Sigmoid colon (tissue), 7 donors: Measurements from ENCODE around the gene RPL23. TPM values are rescaled to one million over a fixed set of nuclear protein-coding genes. Genes with fewer than 3 reads are reported as not detected.

Experiments
- DNase-seq: peaks from one replicate; pipeline ENCODE4 v3.0.0-alpha.2; 2019
- H3K27ac ChIP-seq, 4 donors: fragments of 200-600 bp; sonication (generic); one replicate each; pipeline ENCODE4 v1.5.1; 2016 to 2019; ENCODE audit warnings: mild to moderate bottlenecking in 1 of 4
- H3K27me3 ChIP-seq, 3 donors: fragments of 200-600 bp; sonication (generic); one replicate each; pipeline ENCODE4 v1.5.1; 2019; ENCODE audit warnings: mild to moderate bottlenecking in 1 of 3
- H3K36me3 ChIP-seq, 4 donors: fragments of 200-600 bp; sonication (generic); one replicate each; pipeline ENCODE4 v1.5.1; 2016 to 2019
- H3K4me1 ChIP-seq, 4 donors: fragments of 200-600 bp; sonication (generic); one replicate each; pipeline ENCODE4 v1.5.1; 2017 to 2019
- H3K4me3 ChIP-seq, 4 donors: fragments of 200-600 bp; sonication (generic); one replicate each; pipeline ENCODE4 v1.5.1; 2017 to 2019; ENCODE audit warnings: mild to moderate bottlenecking in 2 of 4, moderate library complexity in 1 of 4
- H3K9me3 ChIP-seq, 4 donors: fragments of 200-600 bp in 3 of 4; sonication (generic) in 3 of 4; one replicate each; pipeline versions ENCODE4 v1.5.1 to v1.6.1; 2013 to 2019
- EP300 ChIP-seq, 4 donors: sonication (generic); formaldehyde crosslinking; IDR thresholded peaks; one replicate each; pipeline ENCODE4 v1.6.1; 2017; ENCODE audit warnings: antibody characterized with exemption in 4 of 4
- POLR2A ChIP-seq, 2 donors: fragments of 450-650 bp; IDR thresholded peaks; one replicate each; pipeline ENCODE4 v1.6.1; 2016; ENCODE audit warnings: antibody characterized with exemption in 2 of 2, mild to moderate bottlenecking in 2 of 2, moderate library complexity in 2 of 2
- POLR2AphosphoS5 ChIP-seq, 4 donors: sonication (generic); formaldehyde crosslinking; IDR thresholded peaks; one replicate each; pipeline ENCODE4 v1.6.1; 2017; ENCODE audit warnings: antibody characterized with exemption in 4 of 4
- whole genome bisulfite sequencing, 2 donors: extraction: QIAGEN DNeasy Blood & Tissue Kit; methylation state at CpG; one replicate each; pipeline ENCODE4 v1.1.7; 2013; 5-methylcytosine and 5-hydroxymethylcytosine counted together
- intact Hi-C: fragments of 100-400 bp; cut with DNase I; formaldehyde crosslinking; loops from one replicate; pipeline ENCODE4 v1.15.1; 2023
- polyA plus RNA-seq, 3 donors: library from polyadenylated mRNA; stranded (reverse); fragments of 200-250 nt; gene quantifications; one replicate each; pipeline ENCODE4 v1.2.3, GENCODE V29; 2013
- total RNA-seq, 4 donors: library from RNA; depleted of rRNA; stranded (reverse); fragments of >200 nt; gene quantifications; one replicate each; pipeline ENCODE4 v1.1.0, GENCODE V29; 2016
- TF ChIP-seq, protein P1 (sequence below), 4 experiments: fragments of 450-650 bp in 3 of 4; fragments of 200-600 bp in 1 of 4; IDR thresholded peaks; one replicate each; pipeline ENCODE4 v1.5.1; 2016 to 2019; ENCODE audit warnings: antibody characterized with exemption in 4 of 4, mild to moderate bottlenecking in 3 of 4, moderate library complexity in 2 of 4
- donor health status: healthy with polysubstance abuse.
- donor health status: Bipolar disorder and iron deficiency.
- donor health status: healthy.

Gene RPL23
- total and polyA plus RNA-seq, 7 donors, result 1,692 to 3,780 (median 2,683) TPM

DNA sequence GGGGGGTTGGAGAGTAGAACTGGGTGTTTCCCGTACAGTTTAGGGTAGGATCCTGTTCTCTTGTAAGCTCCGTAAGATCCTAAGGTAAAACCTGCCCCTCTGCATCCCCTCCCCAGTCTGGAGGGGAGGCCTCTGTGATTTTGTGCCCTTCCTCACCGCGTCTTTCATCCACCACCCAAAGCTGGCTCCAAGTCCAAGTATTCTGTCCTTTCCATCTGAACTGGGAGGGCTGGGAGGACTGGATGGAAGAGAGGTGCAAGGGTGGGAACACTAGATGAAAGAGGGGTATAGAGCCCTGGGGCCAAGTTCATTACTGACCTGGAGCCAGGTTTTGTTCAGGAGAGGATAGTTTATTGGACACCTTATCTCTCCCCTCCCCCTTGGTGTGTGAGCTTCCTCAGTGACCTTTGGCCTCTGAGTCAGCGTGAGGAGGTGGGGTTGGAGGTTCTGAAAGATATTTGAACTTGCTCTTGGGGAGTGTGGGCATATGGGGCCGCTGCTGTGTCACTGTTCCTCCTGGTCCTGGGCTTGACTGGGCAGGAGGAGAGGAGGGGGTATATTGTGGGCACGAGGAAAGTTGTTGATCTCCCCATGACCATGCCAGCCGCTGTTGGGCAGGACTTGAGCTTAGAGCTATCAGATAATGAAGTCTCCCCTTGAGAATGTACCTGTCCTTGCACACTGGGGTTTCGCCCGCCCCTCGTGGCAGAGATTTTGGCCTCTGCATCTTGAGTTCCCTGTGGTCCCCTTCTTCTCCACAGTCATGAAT lies 17.9 kb upstream of the RPL23 start:
- Histone ChIP-seq H3K4me1 (peaks cover 0 to 74% (median 55%) of the 10 kb centered on the region in 4 donors), H3K27ac (peak overlapping the region; percentile 95 to 99 (median 97)), H3K36me3 (no peaks in the 10 kb centered on the region), H3K9me3 (no peaks in the 10 kb centered on the region), H3K27me3 (no peaks in the 10 kb centered on the region), H3K4me3 (peak overlapping the region; percentile 71 to 95 (median 91))
- peak; percentile 82 for DNase-seq
- intact Hi-C loops, result loop anchor here (5.0 kb wide), 2 partner anchors 51 to 96 kb away; partner anchors contain the start of gene FBXO47
- WGBS, 2 donors, result 6 to 20% methylated on average over 11 of the region's 11 CpGs
- TF ChIP-seq POLR2AphosphoS5 (IDR thresholded peaks at IDR 0.05) (peak in 2 of 4 donors; percentile 25 to 48), POLR2A (IDR thresholded peaks at IDR 0.05) (no peak)

DNA sequence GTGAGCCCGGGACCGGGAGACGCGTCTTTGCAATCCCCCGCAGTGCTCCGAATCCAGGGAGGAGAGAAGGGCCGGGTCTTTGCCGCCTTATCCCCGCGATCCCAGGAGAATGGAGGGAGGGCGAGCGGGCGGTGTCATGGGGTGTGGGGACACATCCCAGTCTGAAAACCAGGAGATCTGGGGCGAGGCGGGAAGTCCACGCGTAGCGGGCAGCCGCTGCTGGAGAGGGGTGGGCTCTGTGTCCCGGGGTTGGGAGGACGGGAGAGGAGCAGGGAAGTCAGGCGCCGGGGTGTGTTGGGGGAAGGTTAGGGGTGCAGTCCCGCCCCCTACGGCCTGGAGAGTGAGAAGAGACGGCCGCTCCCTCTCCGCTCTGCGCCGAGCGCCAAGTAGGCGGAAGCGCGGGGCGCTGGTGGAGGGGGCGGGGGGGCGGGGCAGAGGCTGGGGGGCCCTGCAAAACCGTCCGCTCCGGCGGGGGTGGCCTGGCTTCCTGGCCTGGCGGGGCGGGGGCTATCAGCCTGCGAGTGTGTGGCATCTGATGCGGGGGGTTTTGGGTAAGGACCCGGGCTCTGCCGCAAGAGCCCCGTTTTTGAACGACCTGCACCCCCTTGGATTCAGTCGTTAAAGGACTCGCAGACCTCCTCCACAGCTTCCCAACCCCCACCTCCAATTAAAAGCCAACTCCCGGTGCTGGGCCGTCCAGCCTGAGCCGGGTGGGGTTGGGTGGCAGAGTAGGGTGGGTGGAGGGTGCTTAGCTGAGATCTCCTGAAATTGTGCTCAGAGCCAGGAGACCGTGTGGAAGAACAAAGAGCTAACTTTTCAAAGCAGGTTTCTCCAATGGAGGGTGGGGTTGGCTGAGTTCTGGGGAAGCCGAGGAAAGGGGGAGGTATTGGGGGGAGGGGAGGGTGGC lies 17.0 kb upstream of the RPL23 start:
- Histone ChIP-seq H3K36me3 (no peaks in the 10 kb centered on the region), H3K27me3 (no peaks in the 10 kb centered on the region), H3K4me3 (peak overlapping the region; percentile 71 to 95 (median 91)), H3K4me1 (peaks cover 0 to 66% (median 49%) of the 10 kb centered on the region in 4 donors), H3K27ac (peak overlapping the region; percentile 95 to 99 (median 97)), H3K9me3 (no peaks in the 10 kb centered on the region)
- WGBS, 2 donors, result 1% methylated on average over 56 of the region's 56 CpGs
- DNase-seq, result peak; percentile 91
- intact Hi-C loops, result loop anchor here (5.0 kb wide), 2 partner anchors 52 to 97 kb away; partner anchors contain the start of gene FBXO47
- TF ChIP-seq POLR2AphosphoS5 (IDR thresholded peaks at IDR 0.05) (peak in 1 of 4 donors; percentile 9), EP300 (IDR thresholded peaks at IDR 0.05) (no peak), POLR2A (IDR thresholded peaks at IDR 0.05) (no peak)
- TF ChIP-seq, protein P1, sequence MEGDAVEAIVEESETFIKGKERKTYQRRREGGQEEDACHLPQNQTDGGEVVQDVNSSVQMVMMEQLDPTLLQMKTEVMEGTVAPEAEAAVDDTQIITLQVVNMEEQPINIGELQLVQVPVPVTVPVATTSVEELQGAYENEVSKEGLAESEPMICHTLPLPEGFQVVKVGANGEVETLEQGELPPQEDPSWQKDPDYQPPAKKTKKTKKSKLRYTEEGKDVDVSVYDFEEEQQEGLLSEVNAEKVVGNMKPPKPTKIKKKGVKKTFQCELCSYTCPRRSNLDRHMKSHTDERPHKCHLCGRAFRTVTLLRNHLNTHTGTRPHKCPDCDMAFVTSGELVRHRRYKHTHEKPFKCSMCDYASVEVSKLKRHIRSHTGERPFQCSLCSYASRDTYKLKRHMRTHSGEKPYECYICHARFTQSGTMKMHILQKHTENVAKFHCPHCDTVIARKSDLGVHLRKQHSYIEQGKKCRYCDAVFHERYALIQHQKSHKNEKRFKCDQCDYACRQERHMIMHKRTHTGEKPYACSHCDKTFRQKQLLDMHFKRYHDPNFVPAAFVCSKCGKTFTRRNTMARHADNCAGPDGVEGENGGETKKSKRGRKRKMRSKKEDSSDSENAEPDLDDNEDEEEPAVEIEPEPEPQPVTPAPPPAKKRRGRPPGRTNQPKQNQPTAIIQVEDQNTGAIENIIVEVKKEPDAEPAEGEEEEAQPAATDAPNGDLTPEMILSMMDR (IDR thresholded peaks at IDR 0.05), result no peak

DNA sequence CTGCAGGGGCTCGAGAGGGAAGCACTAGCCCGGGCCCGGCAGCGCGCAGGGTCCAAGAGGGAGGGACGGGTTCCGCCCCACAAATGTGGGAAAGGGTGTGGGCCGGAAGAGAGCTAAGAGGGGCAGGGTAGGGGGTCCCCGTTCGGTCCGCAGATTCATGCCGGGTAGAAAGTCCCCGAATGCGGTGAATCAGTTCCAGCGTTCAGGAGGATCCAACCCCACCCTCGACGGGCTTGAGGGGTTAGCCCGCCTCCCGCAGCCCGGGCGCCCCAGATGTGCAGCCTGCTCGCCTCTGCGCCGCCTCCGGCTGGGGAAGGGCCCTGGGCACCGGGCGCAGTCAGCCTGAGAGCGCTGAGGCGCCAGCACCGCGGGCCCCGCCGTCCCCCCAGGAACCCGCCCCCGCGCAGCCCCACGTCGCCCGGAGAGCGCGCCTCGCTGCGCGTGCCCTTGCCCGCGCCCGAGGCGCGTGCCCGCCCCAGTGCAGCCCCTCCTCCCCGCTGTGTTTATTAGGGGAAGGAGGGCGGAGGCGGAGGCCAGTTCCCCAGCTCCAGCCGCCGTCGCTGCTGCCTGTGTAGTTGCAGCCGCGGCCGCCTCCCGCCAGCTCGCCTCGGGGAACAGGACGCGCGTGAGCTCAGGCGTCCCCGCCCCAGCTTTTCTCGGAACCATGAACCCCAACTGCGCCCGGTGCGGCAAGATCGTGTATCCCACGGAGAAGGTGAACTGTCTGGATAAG lies 16.2 kb upstream of the RPL23 start, which contains the start of gene LASP1:
Gene LASP1, plus strand, starts transcription at position 533 of the 733 bp plus-strand sequence. Its CDS starts 132 bp downstream, at position 665.
- TF ChIP-seq, protein P1 (IDR thresholded peaks at IDR 0.05), result peak in 1 of 4 experiments; percentile 15
- TF ChIP-seq POLR2AphosphoS5 (IDR thresholded peaks at IDR 0.05) (peak; percentile 96 to 99 (median 99)), POLR2A (IDR thresholded peaks at IDR 0.05) (peak; percentile 86 to 96), EP300 (IDR thresholded peaks at IDR 0.05) (no peak)
- intact Hi-C loops, result loop anchor here (1.0 to 5.0 kb wide), 4 partner anchors 44 to 283 kb away; partner anchors contain the start of genes CWC25, FBXO47 and PLXDC1
- peaks cover 0 to 58% (median 41%) of the 10 kb centered on the region in 4 donors for H3K4me1 ChIP-seq

DNA sequence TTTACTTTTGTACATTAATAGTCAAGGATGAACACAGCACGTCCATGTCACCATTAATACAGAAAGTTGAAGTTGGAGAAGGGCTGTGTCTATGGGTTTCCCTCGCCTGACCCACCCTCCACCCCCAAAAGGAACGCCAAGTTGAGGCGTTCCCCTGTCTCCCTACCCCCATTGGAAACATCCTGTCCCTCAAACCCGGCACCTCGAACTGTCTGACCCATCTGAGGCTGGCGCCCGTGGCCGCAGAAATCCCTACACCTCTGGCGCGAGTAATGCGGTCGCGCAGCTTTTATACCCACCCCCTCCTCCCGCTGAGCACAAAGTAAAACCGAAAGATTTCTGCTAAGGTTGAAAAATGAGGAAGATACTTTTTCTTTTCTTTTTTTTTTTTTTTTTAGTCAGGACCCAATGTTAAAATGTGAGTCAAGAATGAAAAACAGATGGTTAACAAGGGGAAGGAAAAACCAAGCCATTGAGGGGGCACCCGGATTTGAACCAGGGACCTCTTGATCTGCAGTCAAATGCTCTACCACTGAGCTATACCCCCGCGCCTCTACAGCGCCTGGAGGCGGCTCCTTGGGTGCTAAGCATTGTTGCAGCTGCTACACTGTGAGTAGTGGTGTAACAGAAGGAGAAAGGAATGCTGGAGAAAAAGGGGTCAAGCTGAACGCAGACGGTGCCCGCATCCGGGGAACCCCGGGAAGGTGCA lies 15.4 kb upstream of the RPL23 start:
- Histone ChIP-seq H3K9me3 (no peaks in the 10 kb centered on the region), H3K27ac (peak overlapping the region; percentile 95 to 99 (median 97)), H3K36me3 (no peaks in the 10 kb centered on the region), H3K4me1 (peaks cover 0 to 51% (median 34%) of the 10 kb centered on the region in 4 donors), H3K27me3 (no peaks in the 10 kb centered on the region), H3K4me3 (peak overlapping the region; percentile 71 to 95 (median 91))
- intact Hi-C loops, result loop anchor here (1.0 to 5.0 kb wide), 2 partner anchors 44 to 283 kb away; partner anchors contain the start of genes CWC25 and PLXDC1
- peak in 2 of 4 donors; percentile 1 to 47 for TF ChIP-seq POLR2AphosphoS5 (IDR thresholded peaks at IDR 0.05)
- TF ChIP-seq, protein P1 (IDR thresholded peaks at IDR 0.05), result no peak
- WGBS, 2 donors, result 1% methylated on average over 26 of the region's 26 CpGs
- peak; percentile 97 for DNase-seq

More for the DNA sequence above, 16.2 kb upstream of the RPL23 start, which contains the start of gene LASP1:
- no peaks in the 10 kb centered on the region for H3K9me3 ChIP-seq
- DNase-seq, result peak; percentile 94
- no peaks in the 10 kb centered on the region for H3K36me3 ChIP-seq
- 0 to 1% methylated on average over 73 of the region's 73 CpGs for WGBS, 2 donors
- H3K4me3 ChIP-seq, result peak within 1 kb of the TSS; percentile 71 to 95 (median 91)
- no peaks in the 10 kb centered on the region for H3K27me3 ChIP-seq
- H3K27ac ChIP-seq, result peak within 1 kb of the TSS; percentile 95 to 99 (median 97)
